ACC112 (cell line): ENCODE results near the gene AMFR.

Source experiments
- H2AFZ ChIP-seq: fragments of 200-600 bp; sonication (generic); one replicate; pipeline ENCODE4 v1.6.0; 2017; ENCODE audit warnings: antibody characterized with exemption, low read length; ENCODE audit not compliant: unreplicated experiment
- H3K27ac ChIP-seq: fragments of 200-600 bp; sonication (generic); 2 replicates; pipeline ENCODE4 v1.5.1; 2014; ENCODE audit warnings: low read depth, mild to moderate bottlenecking, antibody characterized with exemption, low read length, moderate library complexity
- H3K27me3 ChIP-seq: fragments of 200-600 bp; sonication (generic); 2 replicates; pipeline ENCODE4 v1.6.1; 2014; ENCODE audit warnings: mild to moderate bottlenecking, antibody characterized with exemption, low read length, moderate library complexity, mixed read lengths; ENCODE audit not compliant: insufficient read depth
- H3K36me3 ChIP-seq: fragments of 200-600 bp; sonication (generic); 2 replicates; pipeline ENCODE4 v1.6.1; 2016; ENCODE audit warnings: mild to moderate bottlenecking, antibody characterized with exemption, low read length, moderate library complexity, mixed read lengths; ENCODE audit not compliant: insufficient read depth
- H3K4me1 ChIP-seq: fragments of 200-600 bp; sonication (generic); one replicate; pipeline ENCODE4 v1.6.1; 2016; ENCODE audit warnings: low read length, mixed read lengths; ENCODE audit not compliant: insufficient read depth, unreplicated experiment, control insufficient read depth
- H3K4me3 ChIP-seq: fragments of 200-600 bp; sonication (generic); 2 replicates; pipeline ENCODE4 v1.5.1; 2014; ENCODE audit warnings: mild to moderate bottlenecking, low read depth, low read length
- H3K79me2 ChIP-seq: fragments of 200-600 bp; sonication (generic); one replicate; pipeline ENCODE4 v1.6.0; 2016; ENCODE audit warnings: low read length; ENCODE audit not compliant: control insufficient read depth, unreplicated experiment, insufficient read depth

Gene AMFR

GRCh38 chr16:56414366-56414765 lies 11.0 kb downstream of the AMFR start:
- H3K79me2 ChIP-seq, result peaks cover 38% of the 10 kb centered on the region
- peaks cover 11% of the 10 kb centered on the region; the same call in 1 of the 2 replicates for H3K36me3 ChIP-seq
- no peaks in the 10 kb centered on the region for H3K27me3 ChIP-seq
- H3K4me1 ChIP-seq, result peaks cover 5% of the 10 kb centered on the region
- no peak overlapping the region for H3K27ac ChIP-seq
- H2AFZ ChIP-seq, result no peak overlapping the region
- H3K4me3 ChIP-seq, result no peak overlapping the region

GRCh38 chr16:56413381-56413780 lies 12.0 kb downstream of the AMFR start:
- no peak overlapping the region for H3K27ac ChIP-seq

GRCh38 chr16:56411624-56412023 lies 13.7 kb downstream of the AMFR start:
- H2AFZ ChIP-seq, result no peak overlapping the region
- H3K27ac ChIP-seq, result no peak overlapping the region
- peaks cover 16% of the 10 kb centered on the region for H3K4me1 ChIP-seq
- no peak overlapping the region for H3K4me3 ChIP-seq
- peaks cover 22% of the 10 kb centered on the region for H3K79me2 ChIP-seq
- peaks cover 23% of the 10 kb centered on the region for H3K36me3 ChIP-seq
- no peaks in the 10 kb centered on the region for H3K27me3 ChIP-seq

More at GRCh38 chr16:56413381-56413780, 12.0 kb downstream of the AMFR start:
- Histone ChIP-seq H3K36me3 (peaks cover 14% of the 10 kb centered on the region), H3K79me2 (peaks cover 35% of the 10 kb centered on the region), H3K27me3 (no peaks in the 10 kb centered on the region), H3K4me1 (peaks cover 15% of the 10 kb centered on the region), H2AFZ (no peak overlapping the region), H3K4me3 (no peak overlapping the region)

GRCh38 chr16:56411123-56411522 lies 14.2 kb downstream of the AMFR start:
- H3K79me2 ChIP-seq, result peaks cover 19% of the 10 kb centered on the region
- peaks cover 23% of the 10 kb centered on the region for H3K36me3 ChIP-seq
- no peak overlapping the region for H2AFZ ChIP-seq
- H3K27ac ChIP-seq, result no peak overlapping the region
- no peak overlapping the region for H3K4me3 ChIP-seq
- H3K27me3 ChIP-seq, result no peaks in the 10 kb centered on the region
- peaks cover 16% of the 10 kb centered on the region for H3K4me1 ChIP-seq

GRCh38 chr16:56409195-56409594 lies 16.1 kb downstream of the AMFR start:
- Histone ChIP-seq H3K27me3 (no peaks in the 10 kb centered on the region), H3K4me3 (no peak overlapping the region), H3K4me1 (peaks cover 12% of the 10 kb centered on the region), H3K79me2 (peaks cover 11% of the 10 kb centered on the region), H2AFZ (no peak overlapping the region), H3K36me3 (peaks cover 26% of the 10 kb centered on the region), H3K27ac (0 out of 2 replicates have a peak overlapping the region, but pooled peaks have one; percentile 1)

- H3K36me3 ChIP-seq, result peaks cover 26% of the 10 kb centered on the region
- H3K4me3 ChIP-seq, result no peak overlapping the region
- H3K27ac ChIP-seq, result peak overlapping the region; percentile 1; the same call in 1 of the 2 replicates
- peaks cover 8% of the 10 kb centered on the region for H3K79me2 ChIP-seq
- H2AFZ ChIP-seq, result no peak overlapping the region
- H3K4me1 ChIP-seq, result peaks cover 12% of the 10 kb centered on the region
- no peaks in the 10 kb centered on the region for H3K27me3 ChIP-seq
Observed at GRCh38 chr16:56408379-56409098, 16.8 kb downstream of the AMFR start.

GRCh38 chr16:56405977-56406672 lies 19.2 kb downstream of the AMFR start:
- no peaks in the 10 kb centered on the region for H3K79me2 ChIP-seq
- peaks cover 30% of the 10 kb centered on the region for H3K36me3 ChIP-seq
- H3K27me3 ChIP-seq, result no peaks in the 10 kb centered on the region
- no peak overlapping the region for H2AFZ ChIP-seq
- H3K4me1 ChIP-seq, result peaks cover 12% of the 10 kb centered on the region
- H3K27ac ChIP-seq, result no peak overlapping the region
- no peak overlapping the region for H3K4me3 ChIP-seq

- Histone ChIP-seq H3K36me3 (peaks cover 23% of the 10 kb centered on the region), H2AFZ (no peak overlapping the region), H3K79me2 (no peaks in the 10 kb centered on the region), H3K27ac (no peak overlapping the region), H3K4me1 (no peaks in the 10 kb centered on the region), H3K27me3 (no peaks in the 10 kb centered on the region), H3K4me3 (no peak overlapping the region)
Observed at GRCh38 chr16:56401482-56401881, 23.9 kb downstream of the AMFR start.

GRCh38 chr16:56400458-56400857 lies 24.9 kb downstream of the AMFR start:
- Histone ChIP-seq H3K27ac (no peak overlapping the region), H3K4me3 (no peak overlapping the region), H3K36me3 (peaks cover 23% of the 10 kb centered on the region), H2AFZ (no peak overlapping the region), H3K27me3 (no peaks in the 10 kb centered on the region), H3K4me1 (no peaks in the 10 kb centered on the region), H3K79me2 (no peaks in the 10 kb centered on the region)

GRCh38 chr16:56399486-56399885 lies 25.9 kb downstream of the AMFR start:
- Histone ChIP-seq H3K4me3 (no peak overlapping the region), H3K27ac (no peak overlapping the region), H3K27me3 (no peaks in the 10 kb centered on the region), H3K36me3 (peaks cover 19% of the 10 kb centered on the region), H3K4me1 (no peaks in the 10 kb centered on the region), H3K79me2 (no peaks in the 10 kb centered on the region), H2AFZ (no peak overlapping the region)

- no peaks in the 10 kb centered on the region for H3K27me3 ChIP-seq
- H3K36me3 ChIP-seq, result peaks cover 19% of the 10 kb centered on the region
- no peak overlapping the region for H2AFZ ChIP-seq
- no peaks in the 10 kb centered on the region for H3K4me1 ChIP-seq
- no peak overlapping the region for H3K27ac ChIP-seq
- no peak overlapping the region for H3K4me3 ChIP-seq
- H3K79me2 ChIP-seq, result no peaks in the 10 kb centered on the region
Observed at GRCh38 chr16:56399047-56399446, 26.3 kb downstream of the AMFR start.
